GM18868 (cell line): ENCODE data around the gene LZTFL1.

ENCODE experiments used
- ATAC-seq: cut with Tn5 transposase; IDR thresholded peaks from one replicate; pipeline ENCODE4 v1.9.1; 2021; ENCODE audit warnings: mild to moderate bottlenecking, moderate library complexity; ENCODE audit not compliant: unreplicated experiment

The LZTFL1 gene

GRCh38 chr3:45814322-45814721, 27.6 kb downstream of the LZTFL1 start:
- ATAC-seq = no peak

DNA sequence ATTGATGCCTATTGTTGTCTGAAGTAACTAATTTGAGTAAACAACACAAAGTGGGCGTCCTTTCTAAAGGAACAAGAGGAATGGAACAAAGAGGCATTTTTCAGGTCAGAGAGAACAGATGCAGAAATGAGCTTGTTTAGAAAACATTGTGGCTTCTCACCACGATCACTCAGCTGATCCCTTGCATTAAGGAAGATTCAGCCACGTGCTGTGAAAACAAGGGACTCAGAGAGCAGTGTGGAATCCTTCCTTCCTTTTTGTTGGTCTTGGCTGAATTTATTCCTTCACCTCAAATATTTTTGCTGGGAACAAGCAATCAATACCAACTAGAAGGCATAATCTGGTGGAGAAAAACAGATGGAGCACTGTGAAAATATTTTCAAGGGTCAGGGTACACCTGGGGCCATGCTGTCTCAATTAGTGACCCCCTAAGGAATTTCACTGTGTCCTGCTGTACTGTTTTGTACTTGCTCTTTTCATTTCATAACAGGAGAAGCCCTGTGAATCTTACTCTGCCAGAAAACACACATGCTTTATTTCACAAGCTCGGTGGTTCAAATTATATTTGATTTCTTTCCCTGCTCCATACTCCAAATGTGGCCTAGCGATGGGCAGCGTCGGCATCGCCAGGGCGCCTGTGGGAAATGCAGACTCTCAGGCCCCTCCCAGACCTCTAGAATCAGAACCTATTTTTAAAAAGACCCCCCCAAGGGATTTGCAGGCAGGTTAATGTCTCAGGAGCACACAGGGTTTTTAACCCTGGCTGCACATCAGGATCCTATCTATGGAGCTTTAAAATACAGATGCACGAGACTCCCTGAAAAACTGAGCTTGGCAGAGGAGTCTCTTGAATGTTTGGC, 34.0 kb downstream of the LZTFL1 start:
- ATAC-seq = no peak

DNA sequence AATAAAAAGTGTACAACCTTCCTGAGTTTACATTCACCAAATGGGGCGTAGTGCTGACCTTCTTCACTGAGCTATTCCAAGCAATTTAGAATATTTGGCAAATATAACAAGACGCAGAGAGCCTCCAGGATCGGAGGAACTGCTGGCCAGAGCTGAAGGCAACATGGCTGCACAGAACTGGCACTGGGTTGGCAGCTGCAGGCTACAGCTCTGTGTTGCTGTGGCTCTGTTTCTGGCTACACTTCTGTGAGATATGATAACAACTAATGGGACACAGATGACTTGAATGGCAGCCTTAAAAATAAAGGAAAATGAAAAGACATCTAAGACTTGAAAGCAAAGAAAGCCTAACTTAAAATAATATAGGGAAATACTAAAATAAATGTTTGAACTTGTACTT, 34.8 kb downstream of the LZTFL1 start:
- no peak for ATAC-seq

- ATAC-seq = no peak
Measured at GRCh38 chr3:45806072-45806471, 35.8 kb downstream of the LZTFL1 start.

DNA sequence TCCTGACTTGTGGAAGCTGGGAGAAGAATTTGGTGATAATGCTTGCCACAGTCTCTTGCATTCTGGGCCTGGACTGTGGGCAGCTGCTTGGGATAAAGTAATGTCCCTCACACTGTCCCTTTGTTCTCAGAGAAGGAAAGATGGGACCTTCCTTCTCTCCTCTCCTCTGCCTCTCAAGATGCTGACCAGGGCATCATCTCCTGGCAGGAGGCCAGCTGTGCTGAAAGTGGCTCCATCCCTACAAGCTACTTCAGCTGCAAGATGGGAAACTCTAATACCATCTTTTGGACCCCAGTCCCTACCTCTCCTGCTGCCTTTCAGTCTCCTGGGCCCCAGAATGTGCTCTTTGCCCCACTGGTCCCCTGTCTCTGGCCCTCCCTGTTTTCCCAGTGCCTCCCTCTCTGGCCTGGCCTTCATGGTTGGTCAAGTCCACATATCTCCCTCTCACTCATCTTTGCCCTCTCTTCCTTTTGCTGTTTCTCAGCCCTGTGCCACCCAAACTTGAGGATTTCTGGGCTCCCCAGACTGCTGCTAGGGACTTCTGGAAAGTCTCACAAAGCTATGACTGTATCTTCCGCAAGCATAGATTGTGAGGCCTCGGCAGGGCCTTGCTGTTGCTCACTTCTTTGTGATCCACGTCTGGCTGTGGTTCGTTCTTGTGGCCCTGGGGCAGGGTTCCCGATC, 38.5 kb downstream of the LZTFL1 start:
- ATAC-seq = no peak

DNA sequence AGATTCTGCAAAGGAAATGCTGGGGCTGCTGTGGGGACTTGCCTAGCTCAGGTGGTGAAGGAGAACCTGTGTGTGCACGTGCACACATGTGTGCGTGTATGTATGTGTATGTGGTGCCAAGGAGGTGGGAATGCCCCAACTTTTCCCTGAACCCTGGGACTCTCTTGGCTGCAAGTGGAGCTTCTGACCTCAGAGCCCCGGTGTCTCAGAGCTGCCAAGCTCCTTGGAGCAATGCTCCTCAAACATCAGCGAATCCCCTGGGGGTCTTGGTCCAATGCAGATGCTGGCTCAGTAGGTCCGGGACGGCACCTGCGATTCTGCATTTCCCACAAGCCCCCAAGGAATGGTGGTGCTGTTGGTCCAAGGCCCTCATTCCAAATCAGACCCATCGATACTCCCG, 39.8 kb downstream of the LZTFL1 start:
- ATAC-seq = no peak

- ATAC-seq = no peak
Measured at GRCh38 chr3:45800611-45801010, 41.3 kb downstream of the LZTFL1 start.

- no peak for ATAC-seq
Measured at GRCh38 chr3:45799586-45799985, 42.3 kb downstream of the LZTFL1 start.

GRCh38 chr3:45798034-45798433, 43.9 kb downstream of the LZTFL1 start:
- no peak for ATAC-seq

DNA sequence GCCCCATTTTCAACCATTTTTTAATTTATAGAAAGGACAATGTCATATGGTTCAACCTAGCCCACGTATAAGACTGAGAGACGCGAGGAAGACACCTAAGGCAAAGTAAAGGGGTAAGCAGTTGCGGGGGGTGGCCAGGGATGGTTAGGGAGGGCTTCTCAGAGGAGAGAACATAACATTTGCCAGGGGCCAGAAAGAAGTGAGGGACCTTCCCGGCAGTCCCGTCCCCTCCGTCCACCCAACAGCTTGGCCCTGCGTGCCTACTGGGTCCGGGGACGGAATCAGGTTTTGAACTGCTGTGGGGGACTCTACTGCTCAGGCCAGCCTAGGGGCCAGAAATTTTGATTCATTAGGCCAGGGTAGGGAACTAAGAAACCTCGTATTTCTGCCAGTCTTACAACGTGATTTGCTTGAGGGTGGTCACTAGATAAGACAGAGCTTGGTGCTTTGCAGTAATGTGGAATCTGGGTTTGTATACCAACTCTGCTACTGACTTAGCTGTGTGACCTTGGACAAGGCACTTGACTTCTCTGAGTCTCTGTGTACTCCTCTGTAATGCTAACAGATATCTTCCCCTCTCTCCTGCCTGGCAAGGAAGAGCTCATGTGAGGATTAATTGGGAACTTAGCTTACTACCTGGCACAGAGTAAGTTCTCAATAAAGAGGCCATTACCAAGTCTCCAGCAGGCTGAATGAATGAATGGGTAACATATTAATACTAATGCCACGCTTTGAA, 44.8 kb downstream of the LZTFL1 start:
- ATAC-seq = no peak

DNA sequence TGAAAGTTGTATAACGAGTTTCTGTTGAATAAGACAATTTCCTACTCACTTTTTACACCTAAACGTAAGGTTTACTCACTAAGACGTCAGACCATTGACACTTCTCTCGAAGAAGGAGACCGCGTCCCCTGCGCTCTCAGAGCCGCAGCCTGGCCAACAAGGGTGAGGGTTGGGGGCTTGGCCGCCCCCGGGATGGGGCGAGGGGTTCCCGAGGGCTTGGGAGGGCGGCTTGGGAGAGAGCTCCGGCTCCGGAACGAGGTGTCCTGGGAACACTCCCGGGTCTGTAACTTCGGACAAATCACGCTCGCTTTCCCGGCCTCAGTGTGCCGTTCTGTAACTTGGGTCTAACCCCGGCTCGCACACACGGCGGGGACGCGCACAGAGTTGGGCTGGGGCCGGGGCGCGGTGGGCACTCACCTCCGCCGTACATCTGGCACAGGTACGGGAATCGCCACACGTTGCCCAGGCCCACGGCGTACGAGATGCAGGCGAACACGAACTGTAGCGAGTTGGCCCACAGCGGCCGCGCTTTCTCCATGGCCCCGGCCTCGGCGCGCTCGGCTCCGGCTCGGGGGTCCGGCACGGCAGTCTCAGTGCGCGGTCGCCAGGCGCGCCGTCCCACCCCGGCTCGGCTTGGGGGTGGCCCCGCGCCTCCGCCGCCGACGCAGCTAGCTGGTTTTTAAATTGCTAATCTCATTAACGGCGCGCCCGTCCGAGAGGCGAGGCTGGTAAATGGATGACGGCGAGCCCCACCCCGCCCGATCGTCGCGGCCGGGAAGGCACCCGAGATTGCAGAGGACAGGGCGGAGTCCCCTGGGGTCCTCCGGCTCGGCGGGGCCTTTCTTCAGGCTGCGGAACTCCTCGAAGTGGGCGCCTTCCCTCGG, 45.8 kb downstream of the LZTFL1 start, which contains the start of gene SLC6A20:
Gene SLC6A20 (minus strand): TSS at position 655 of the 884 bp plus-strand sequence. CDS start 117 bp downstream, at position 538.
- ATAC-seq = no peak

DNA sequence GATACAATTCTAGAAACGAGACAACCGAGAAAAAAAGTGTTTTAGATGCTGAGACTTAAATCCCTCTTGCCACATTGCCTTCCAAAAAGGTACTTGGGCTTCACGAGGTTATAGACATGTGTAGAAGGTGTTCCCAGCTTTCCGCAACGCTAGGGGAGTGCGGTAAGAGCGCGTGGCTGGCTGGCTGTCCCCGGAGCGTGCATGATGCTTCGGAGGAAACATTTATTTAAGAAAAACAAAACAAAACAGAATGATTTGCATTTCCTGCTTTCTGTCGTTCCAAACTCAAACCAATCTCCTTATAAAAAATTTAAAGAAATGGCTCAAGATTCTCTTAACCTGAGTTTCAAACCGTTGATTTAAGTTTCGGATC, 46.4 kb downstream of the LZTFL1 start:
- no peak for ATAC-seq

DNA sequence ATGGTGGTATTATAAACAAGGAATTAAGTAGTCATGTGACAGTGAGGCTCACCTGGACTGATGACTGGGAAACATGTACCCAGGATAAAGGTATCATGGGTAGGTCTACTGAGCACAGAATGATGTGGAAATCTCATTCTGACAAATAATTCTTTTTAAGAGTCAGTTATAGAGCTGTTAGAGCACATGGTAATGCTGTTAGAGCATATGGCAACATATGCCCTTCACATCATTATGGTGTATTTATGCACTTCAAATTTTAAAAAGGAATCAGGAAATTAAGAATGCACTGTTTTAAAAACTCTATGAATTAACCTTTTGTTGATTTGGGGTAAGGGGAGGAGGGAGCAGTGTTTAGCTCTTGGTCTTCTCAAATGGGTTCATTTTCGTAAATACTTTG, 47.3 kb downstream of the LZTFL1 start:
- ATAC-seq = no peak

DNA sequence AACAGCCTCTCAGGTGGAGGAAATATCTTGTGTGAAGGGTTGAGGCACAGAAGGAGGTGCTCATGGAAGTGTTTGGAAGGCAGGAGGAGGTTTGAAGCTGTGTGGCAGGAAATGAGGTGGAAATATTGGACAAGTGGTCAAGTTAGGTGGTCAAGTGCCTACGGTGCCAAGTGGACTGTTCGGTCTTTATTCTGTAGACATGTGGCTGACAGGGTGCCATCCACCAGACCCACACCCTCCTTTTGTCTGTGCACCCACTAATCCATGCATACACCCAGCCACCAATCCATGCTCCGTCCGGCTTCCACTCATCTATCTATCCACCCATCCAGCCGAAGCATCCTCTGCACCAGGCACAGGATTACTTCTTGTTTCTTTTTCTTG, 47.8 kb downstream of the LZTFL1 start:
- no peak for ATAC-seq

- ATAC-seq = no peak
Measured at GRCh38 chr3:45793482-45794176, 48.3 kb downstream of the LZTFL1 start.

GRCh38 chr3:45792516-45793172, 49.3 kb downstream of the LZTFL1 start:
- ATAC-seq = no peak

- no peak for ATAC-seq
Measured at GRCh38 chr3:45792036-45792435, 49.9 kb downstream of the LZTFL1 start.

DNA sequence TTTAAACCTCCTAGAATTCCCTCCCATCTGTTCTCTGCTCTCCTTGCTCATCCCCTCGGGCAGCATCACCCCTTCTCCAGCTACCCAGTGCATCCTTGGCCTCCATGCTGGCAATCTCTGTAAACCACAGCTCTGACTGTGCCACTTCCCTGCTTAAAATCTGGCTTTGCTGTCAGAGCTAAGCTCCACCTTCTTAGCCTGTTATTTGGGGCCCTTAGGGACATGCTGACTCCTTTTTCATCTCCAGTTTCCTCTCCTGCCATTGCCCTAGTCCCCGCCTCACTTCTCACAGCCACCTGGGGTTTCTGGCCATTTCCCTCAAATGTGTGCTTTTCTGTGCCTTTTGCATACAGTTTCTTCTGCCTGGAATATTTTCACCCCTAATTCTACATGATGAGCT, 51.3 kb downstream of the LZTFL1 start:
- no peak for ATAC-seq

GRCh38 chr3:45789235-45789812, 52.6 kb downstream of the LZTFL1 start:
- ATAC-seq = no peak
